ENCODE data around the gene CFAP69. TPM values are rescaled to one million over a fixed set of nuclear protein-coding genes. Genes with fewer than 3 reads are reported as not detected.
A peak's percentile ranks its signal among the peaks of the same experiment; 100 is the strongest.

CFAP69 gene
- total RNA-seq, 3 donors from 2014 or later: 13.0 to 45.2 (median 21.8) TPM

- peak overlapping the region; percentile 2 to 61 for H3K27ac ChIP-seq
- no peaks in the 10 kb centered on the region for H3K36me3 ChIP-seq
- no peaks in the 10 kb centered on the region for H3K27me3 ChIP-seq
- DNase-seq (ENCODE audit: low spot score in 2 of 2): no peak
- intact Hi-C loops (cut with DNase I; ENCODE audit: low total_unique reads): no loop called here
- TF ChIP-seq POLR2A (IDR thresholded peaks at IDR 0.05) (no peak), POLR2AphosphoS5 (IDR thresholded peaks at IDR 0.05) (peak in 1 of 3 donors; percentile 10)
- TF ChIP-seq, protein P1, sequence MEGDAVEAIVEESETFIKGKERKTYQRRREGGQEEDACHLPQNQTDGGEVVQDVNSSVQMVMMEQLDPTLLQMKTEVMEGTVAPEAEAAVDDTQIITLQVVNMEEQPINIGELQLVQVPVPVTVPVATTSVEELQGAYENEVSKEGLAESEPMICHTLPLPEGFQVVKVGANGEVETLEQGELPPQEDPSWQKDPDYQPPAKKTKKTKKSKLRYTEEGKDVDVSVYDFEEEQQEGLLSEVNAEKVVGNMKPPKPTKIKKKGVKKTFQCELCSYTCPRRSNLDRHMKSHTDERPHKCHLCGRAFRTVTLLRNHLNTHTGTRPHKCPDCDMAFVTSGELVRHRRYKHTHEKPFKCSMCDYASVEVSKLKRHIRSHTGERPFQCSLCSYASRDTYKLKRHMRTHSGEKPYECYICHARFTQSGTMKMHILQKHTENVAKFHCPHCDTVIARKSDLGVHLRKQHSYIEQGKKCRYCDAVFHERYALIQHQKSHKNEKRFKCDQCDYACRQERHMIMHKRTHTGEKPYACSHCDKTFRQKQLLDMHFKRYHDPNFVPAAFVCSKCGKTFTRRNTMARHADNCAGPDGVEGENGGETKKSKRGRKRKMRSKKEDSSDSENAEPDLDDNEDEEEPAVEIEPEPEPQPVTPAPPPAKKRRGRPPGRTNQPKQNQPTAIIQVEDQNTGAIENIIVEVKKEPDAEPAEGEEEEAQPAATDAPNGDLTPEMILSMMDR (IDR thresholded peaks at IDR 0.05): no peak
- no peaks in the 10 kb centered on the region for H3K9me3 ChIP-seq
- H3K4me1 ChIP-seq: no peaks in the 10 kb centered on the region
- H3K4me3 ChIP-seq: no peak overlapping the region
These were observed 28.2 kb upstream of the CFAP69 start for GRCh38 chr7:90216771-90217170.

- intact Hi-C loops (cut with DNase I; ENCODE audit: low total_unique reads): no loop called here
- Histone ChIP-seq H3K9me3 (no peaks in the 10 kb centered on the region), H3K27ac (peak overlapping the region; percentile 33 to 66), H3K4me1 (no peaks in the 10 kb centered on the region), H3K36me3 (no peaks in the 10 kb centered on the region), H3K27me3 (no peaks in the 10 kb centered on the region), H3K4me3 (no peak overlapping the region)
- TF ChIP-seq POLR2A (IDR thresholded peaks at IDR 0.05) (no peak), POLR2AphosphoS5 (IDR thresholded peaks at IDR 0.05) (no peak)
- TF ChIP-seq, protein P1 (IDR thresholded peaks at IDR 0.05): no peak
- no peak for DNase-seq (ENCODE audit: low spot score in 2 of 2)
These were observed 22.6 kb upstream of the CFAP69 start for GRCh38 chr7:90222390-90222789.

GRCh38 chr7:90222811-90223725 lies 21.9 kb upstream of the CFAP69 start:
- Histone ChIP-seq H3K9me3 (no peaks in the 10 kb centered on the region), H3K27me3 (no peaks in the 10 kb centered on the region), H3K4me3 (peak overlapping the region in 1 of 3 donors; percentile 3), H3K27ac (peak overlapping the region; percentile 66 to 88), H3K36me3 (no peaks in the 10 kb centered on the region), H3K4me1 (no peaks in the 10 kb centered on the region)
- TF ChIP-seq POLR2A (IDR thresholded peaks at IDR 0.05): no peak
- TF ChIP-seq, protein P1 (IDR thresholded peaks at IDR 0.05): no peak
- peak in 1 of 3 donors; percentile 25 for TF ChIP-seq POLR2AphosphoS5 (IDR thresholded peaks at IDR 0.05)
- DNase-seq (ENCODE audit: low spot score in 2 of 2): peak in 1 of 2 donors; percentile 56
- intact Hi-C loops (cut with DNase I; ENCODE audit: low total_unique reads): no loop called here

DNA sequence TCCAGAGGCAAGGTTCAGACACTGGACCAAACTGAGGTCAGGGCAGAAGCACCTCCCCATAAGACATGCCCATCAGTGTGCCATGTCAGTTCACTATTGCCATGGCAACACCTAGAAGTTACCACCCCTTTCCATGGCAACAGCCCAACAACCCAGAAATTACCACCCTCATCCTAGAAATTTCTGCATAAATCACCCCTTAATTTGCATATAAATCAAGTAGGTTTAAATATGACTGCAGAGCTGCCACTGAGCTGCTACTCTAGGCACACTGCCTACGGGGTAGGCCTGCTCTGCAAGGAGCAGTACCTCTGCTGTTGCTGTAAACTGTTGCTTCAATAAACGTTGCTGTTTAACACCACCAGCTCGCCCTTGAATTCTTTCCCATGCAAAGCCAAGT lies 20.8 kb upstream of the CFAP69 start:
- Histone ChIP-seq H3K36me3 (no peaks in the 10 kb centered on the region), H3K4me3 (no peak overlapping the region), H3K4me1 (no peaks in the 10 kb centered on the region), H3K27me3 (no peaks in the 10 kb centered on the region), H3K9me3 (no peaks in the 10 kb centered on the region), H3K27ac (peak overlapping the region in 1 of 2 donors; percentile 29)
- intact Hi-C loops (cut with DNase I; ENCODE audit: low total_unique reads): no loop called here
- DNase-seq (ENCODE audit: low spot score in 2 of 2): no peak
- TF ChIP-seq POLR2A (IDR thresholded peaks at IDR 0.05) (no peak), POLR2AphosphoS5 (IDR thresholded peaks at IDR 0.05) (no peak)
- TF ChIP-seq, protein P1 (IDR thresholded peaks at IDR 0.05): no peak

- Histone ChIP-seq H3K9me3 (no peaks in the 10 kb centered on the region), H3K4me1 (no peaks in the 10 kb centered on the region), H3K4me3 (no peak overlapping the region), H3K36me3 (no peaks in the 10 kb centered on the region), H3K27ac (no peak overlapping the region), H3K27me3 (no peaks in the 10 kb centered on the region)
- intact Hi-C loops (cut with DNase I; ENCODE audit: low total_unique reads): no loop called here
- TF ChIP-seq, protein P1 (IDR thresholded peaks at IDR 0.05): no peak
- no peak for TF ChIP-seq POLR2A (IDR thresholded peaks at IDR 0.05)
- DNase-seq (ENCODE audit: low spot score in 2 of 2): no peak
These were observed 19.8 kb upstream of the CFAP69 start for GRCh38 chr7:90225181-90225580.
